B cell (primary cell): ENCODE measurements around the gene HBB. TPM values are rescaled to one million over a fixed set of nuclear protein-coding genes. Genes with fewer than 3 reads are reported as not detected.

Experiments
- ATAC-seq: fragments of 200-7000 bp; cut with Tn5 transposase; one replicate; pipeline ENCODE4 v1.10.0; 2021; ENCODE audit warnings: low read depth, mild to moderate bottlenecking, moderate number of reproducible peaks, moderate library complexity
- CTCF ChIA-PET: fragments of 350-600 bp; sonication (Branson Sonifier 250); formaldehyde crosslinking; loops from one replicate; lab custom pipeline; 2021; ENCODE audit warnings: antibody characterized with exemption, inconsistent platforms; lab: Charles Lee
- POLR2A ChIA-PET: fragments of 350-600 bp; sonication (Branson Sonifier 250); formaldehyde crosslinking; loops from one replicate; lab custom pipeline; 2021; ENCODE audit warnings: antibody characterized with exemption; lab: Charles Lee
- DNase-seq: peaks from one replicate; pipeline ENCODE4 v3.0.0; 2013
- H2AFZ ChIP-seq: 2 replicates; pipeline ENCODE4 v1.6.1; 2012; ENCODE audit warnings: mild to moderate bottlenecking, low read depth, low read length; ENCODE audit not compliant: insufficient read depth, poor library complexity, severe bottlenecking
- H3K27ac ChIP-seq, 2 donors: 1 replicate in 1 of 2; 2 replicates in 1 of 2; pipeline ENCODE4 v1.5.1; 2012 to 2013; ENCODE audit warnings: low read length in 2 of 2, mild to moderate bottlenecking in 2 of 2, moderate library complexity in 1 of 2
- H3K27me3 ChIP-seq, 4 experiments: fragments of 200-600 bp in 1 of 4; sonication (generic) in 1 of 4; replicated peaks in 1 of 4; 1 replicate in 2 of 4; 2 replicates in 2 of 4; pipeline versions ENCODE4 v1.6.1 to v1.7.0; 2013 to 2016; ENCODE audit warnings: low read length in 3 of 4, mild to moderate bottlenecking in 2 of 4, mixed read lengths in 1 of 4, moderate library complexity in 1 of 4; ENCODE audit not compliant: insufficient read depth in 4 of 4, control insufficient read depth in 3 of 4; ENCODE audit errors: control extremely low read depth in 1 of 4
- H3K36me3 ChIP-seq, 2 experiments: replicated peaks in 1 of 2; 1 replicate in 1 of 2; 2 replicates in 1 of 2; pipeline versions ENCODE4 v1.6.1 to v1.7.1; 2013; ENCODE audit warnings: low read length in 1 of 2; ENCODE audit not compliant: insufficient read depth in 2 of 2, control insufficient read depth in 1 of 2; ENCODE audit errors: control extremely low read depth in 1 of 2, extremely low read depth in 1 of 2
- H3K4me1 ChIP-seq, 2 donors: fragments of 200-600 bp in 1 of 2; sonication (generic) in 1 of 2; 1 replicate in 1 of 2; 2 replicates in 1 of 2; pipeline versions ENCODE4 v1.5.1 to v1.6.1; 2013 to 2017; ENCODE audit warnings: low read length in 2 of 2; ENCODE audit not compliant: control insufficient read depth in 2 of 2, insufficient read depth in 2 of 2
- H3K4me2 ChIP-seq: replicated peaks from 2 replicates; pipeline ENCODE3; 2012; ENCODE audit warnings: mild to moderate bottlenecking, low read depth, low read length; ENCODE audit not compliant: poor library complexity, severe bottlenecking
- H3K4me3 ChIP-seq, 5 experiments: fragments of 200-600 bp in 1 of 5; sonication (generic) in 1 of 5; 1 replicate in 3 of 5; 2 replicates in 2 of 5; pipeline versions ENCODE4 v1.5.1 to v1.7.0; 2011 to 2016; ENCODE audit warnings: low read length in 4 of 5, mild to moderate bottlenecking in 4 of 5, low read depth in 2 of 5, control low read depth in 1 of 5, moderate library complexity in 1 of 5; ENCODE audit not compliant: insufficient read depth in 1 of 5; ENCODE audit errors: control extremely low read depth in 1 of 5, extremely low read depth in 1 of 5
- H3K79me2 ChIP-seq: fragments of 200-600 bp; sonication (generic); one replicate; pipeline ENCODE4 v1.6.0; 2016; ENCODE audit warnings: low read length; ENCODE audit not compliant: control insufficient read depth, insufficient read depth
- H3K9ac ChIP-seq: fragments of 200-600 bp; sonication (generic); 2 replicates; pipeline ENCODE4 v1.6.1; 2017; ENCODE audit warnings: mild to moderate bottlenecking, low read length, moderate library complexity
- H3K9me3 ChIP-seq, 3 donors: one replicate each; pipeline versions ENCODE4 v1.6.1 to v1.7.1; 2013; ENCODE audit warnings: low read length in 2 of 3; ENCODE audit not compliant: control insufficient read depth in 2 of 3, insufficient read depth in 1 of 3; ENCODE audit errors: control extremely low read depth in 1 of 3
- H4K20me1 ChIP-seq: 2 replicates; pipeline ENCODE4 v1.6.0; 2012; ENCODE audit warnings: mild to moderate bottlenecking, low read length; ENCODE audit not compliant: insufficient read depth, control insufficient read depth, poor library complexity, severe bottlenecking
- H3K27ac Mint-ChIP-seq: one replicate; pipeline ENCODE4 v1.8.0; 2021; ENCODE audit warnings: mixed read lengths
- H3K27me3 Mint-ChIP-seq: one replicate; pipeline ENCODE4 v1.8.0; 2021; ENCODE audit warnings: mixed read lengths
- H3K4me1 Mint-ChIP-seq: one replicate; pipeline ENCODE4 v1.8.0; 2021; ENCODE audit warnings: mixed read lengths
- H3K4me3 Mint-ChIP-seq: one replicate; pipeline ENCODE4 v1.8.0; 2021; ENCODE audit warnings: mixed read lengths
- H3K9me3 Mint-ChIP-seq: one replicate; pipeline ENCODE4 v1.8.0; 2022; ENCODE audit warnings: mixed read lengths; ENCODE audit not compliant: insufficient read depth
- EZH2 ChIP-seq: IDR thresholded peaks from 2 replicates; pipeline ENCODE4 v1.6.1; 2012; ENCODE audit warnings: borderline replicate concordance, low read depth, mild to moderate bottlenecking, moderate library complexity, low read length; ENCODE audit not compliant: insufficient read depth, poor library complexity, severe bottlenecking
- WGBS: methylation state at CpG from one replicate; pipeline ENCODE4 v1.1.5; 2013; ENCODE audit warnings: missing lambda C conversion rate; ENCODE audit not compliant: insufficient coverage; 5-methylcytosine and 5-hydroxymethylcytosine counted together
- intact Hi-C: fragments of 100-400 bp; cut with micrococcal nuclease; formaldehyde crosslinking; loops from one replicate; pipeline ENCODE4 v1.10.0; 2022
- polyA plus RNA-seq: library from polyadenylated mRNA; depleted of rRNA; stranded (reverse); fragments of >200 nt; gene quantifications from 2 replicates; pipeline ENCODE4 v1.2.3, GENCODE V29; 2012
- total RNA-seq, 2 donors: library from RNA; stranded (reverse); fragments of 120-200 nt in 1 of 2; gene quantifications; 1 replicate in 1 of 2; 2 replicates in 1 of 2; pipeline versions ENCODE4 v1.2.3 to v1.2.4, GENCODE V29; 2013 to 2022
- TF ChIP-seq, protein P1 (sequence below): fragments of 200-600 bp; IDR thresholded peaks from one replicate; pipeline ENCODE4 v1.8.0; 2022; ENCODE audit warnings: antibody characterized with exemption, mild to moderate bottlenecking

Gene HBB
- total and polyA plus RNA-seq, 2 donors (not counting 1 experiment from before 2014, with no cell fraction given): 69.7 to 385 TPM

DNA sequence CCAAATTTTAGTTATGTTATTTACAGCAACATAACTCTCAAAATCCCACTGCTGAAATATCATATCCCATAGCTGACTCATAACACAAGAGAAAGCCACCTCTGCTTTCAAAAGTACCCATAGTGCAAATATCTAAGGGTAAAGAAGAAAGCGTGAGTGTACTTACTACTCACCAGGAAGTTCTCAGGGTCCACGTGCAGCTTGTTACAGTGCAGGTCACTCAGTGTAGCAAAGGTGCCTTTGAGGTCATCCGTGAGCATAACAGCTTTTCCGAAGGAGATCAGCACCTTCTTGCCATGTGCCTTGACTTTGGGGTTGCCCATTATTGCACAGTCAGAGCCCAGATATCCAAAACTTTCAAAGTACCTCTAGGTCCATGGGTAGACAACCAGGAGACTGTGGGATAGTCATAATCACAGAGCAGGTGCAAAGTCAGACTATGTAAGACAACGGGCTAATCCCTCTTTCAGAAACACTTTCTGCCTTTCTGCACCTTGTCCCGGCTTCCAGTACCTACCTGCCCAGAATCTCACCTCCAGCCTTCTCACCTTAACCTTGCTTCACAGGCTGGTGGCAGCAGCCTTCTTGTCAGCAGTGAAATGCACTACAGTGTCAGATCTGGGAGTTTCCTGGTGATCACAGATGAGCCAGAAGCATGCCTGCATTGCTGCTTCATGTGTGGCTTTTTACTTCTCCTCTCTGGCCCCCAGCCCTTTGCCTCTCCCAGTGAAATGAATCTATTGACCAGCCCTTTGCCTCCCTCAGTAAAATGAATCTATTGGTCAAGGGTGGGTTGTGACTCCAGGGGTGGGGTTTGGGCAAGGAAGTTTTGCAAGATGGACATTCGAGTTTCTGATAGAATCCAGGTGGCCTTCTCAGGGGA, 16.3 kb upstream of the HBB start:
- Mint-ChIP-seq H3K27ac (no peak overlapping the region), H3K27me3 (peaks cover 17% of the 10 kb centered on the region), H3K4me3 (no peak overlapping the region), H3K4me1 (no peaks in the 10 kb centered on the region), H3K9me3 (no peaks in the 10 kb centered on the region)
- Histone ChIP-seq H3K4me1 (no peaks in the 10 kb centered on the region), H4K20me1 (no peaks in the 10 kb centered on the region), H3K4me2 (no peak overlapping the region), H3K79me2 (no peaks in the 10 kb centered on the region), H3K36me3 (no peaks in the 10 kb centered on the region), H3K9me3 (no peaks in the 10 kb centered on the region), H3K27me3 (no peaks in the 10 kb centered on the region), H2AFZ (no peak overlapping the region), H3K4me3 (no peak overlapping the region), H3K27ac (no peak overlapping the region), H3K9ac (no peak overlapping the region)
- DNase-seq (no peak), ATAC-seq (no peak)
- intact Hi-C loops: no loop called here
- TF ChIP-seq, protein P1, sequence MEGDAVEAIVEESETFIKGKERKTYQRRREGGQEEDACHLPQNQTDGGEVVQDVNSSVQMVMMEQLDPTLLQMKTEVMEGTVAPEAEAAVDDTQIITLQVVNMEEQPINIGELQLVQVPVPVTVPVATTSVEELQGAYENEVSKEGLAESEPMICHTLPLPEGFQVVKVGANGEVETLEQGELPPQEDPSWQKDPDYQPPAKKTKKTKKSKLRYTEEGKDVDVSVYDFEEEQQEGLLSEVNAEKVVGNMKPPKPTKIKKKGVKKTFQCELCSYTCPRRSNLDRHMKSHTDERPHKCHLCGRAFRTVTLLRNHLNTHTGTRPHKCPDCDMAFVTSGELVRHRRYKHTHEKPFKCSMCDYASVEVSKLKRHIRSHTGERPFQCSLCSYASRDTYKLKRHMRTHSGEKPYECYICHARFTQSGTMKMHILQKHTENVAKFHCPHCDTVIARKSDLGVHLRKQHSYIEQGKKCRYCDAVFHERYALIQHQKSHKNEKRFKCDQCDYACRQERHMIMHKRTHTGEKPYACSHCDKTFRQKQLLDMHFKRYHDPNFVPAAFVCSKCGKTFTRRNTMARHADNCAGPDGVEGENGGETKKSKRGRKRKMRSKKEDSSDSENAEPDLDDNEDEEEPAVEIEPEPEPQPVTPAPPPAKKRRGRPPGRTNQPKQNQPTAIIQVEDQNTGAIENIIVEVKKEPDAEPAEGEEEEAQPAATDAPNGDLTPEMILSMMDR: no peak
- TF ChIP-seq EZH2: no peak
- WGBS: 82% methylated on average over 6 of the region's 7 CpGs
- POLR2A ChIA-PET: no interaction called here
- CTCF ChIA-PET: no interaction called here

DNA sequence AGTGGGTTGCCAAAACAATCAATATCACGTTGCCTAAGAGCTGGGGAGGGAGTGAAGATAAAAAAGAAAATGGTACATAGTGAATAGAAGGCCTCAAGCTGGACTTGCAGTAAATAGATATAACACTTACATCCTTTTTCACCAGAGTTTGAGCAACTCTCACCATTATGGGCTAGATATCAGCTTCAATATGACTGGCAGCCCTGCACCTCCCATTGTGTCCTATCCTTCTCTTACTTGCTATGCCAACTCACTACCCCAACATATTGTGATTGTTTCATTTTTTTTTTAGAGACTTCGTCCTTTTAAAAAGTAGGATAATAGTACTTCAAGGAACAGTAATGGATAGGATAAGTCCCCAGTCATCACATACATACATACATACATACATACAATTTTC, 15.3 kb upstream of the HBB start:
- TF ChIP-seq, protein P1: no peak
- TF ChIP-seq EZH2: no peak
- Histone ChIP-seq H4K20me1 (no peaks in the 10 kb centered on the region), H3K4me3 (no peak overlapping the region), H3K27me3 (no peaks in the 10 kb centered on the region), H3K9me3 (no peaks in the 10 kb centered on the region), H2AFZ (no peak overlapping the region), H3K27ac (no peak overlapping the region), H3K79me2 (no peaks in the 10 kb centered on the region), H3K4me1 (no peaks in the 10 kb centered on the region), H3K4me2 (no peak overlapping the region), H3K9ac (no peak overlapping the region), H3K36me3 (no peaks in the 10 kb centered on the region)
- Mint-ChIP-seq H3K9me3 (no peaks in the 10 kb centered on the region), H3K4me3 (no peak overlapping the region), H3K27ac (no peak overlapping the region), H3K4me1 (no peaks in the 10 kb centered on the region), H3K27me3 (peaks cover 17% of the 10 kb centered on the region)
- intact Hi-C loops: no loop called here
- DNase-seq (no peak), ATAC-seq (no peak)
- POLR2A ChIA-PET: no interaction called here
- WGBS: no CpG with 5 or more reads among the region's 2 CpGs
- CTCF ChIA-PET: no interaction called here
